Lung (tissue), 12 donors: Measurements from ENCODE around the gene ARHGEF4. TPM values are rescaled to one million over a fixed set of nuclear protein-coding genes. Genes with fewer than 3 reads are reported as not detected.
"Not testable (repeated sequence)": the region's sequence is repeated elsewhere in the genome, so short reads cannot be mapped to it uniquely, and the experiment has no call there.

ENCODE experiments used
- ATAC-seq: fragments of 200-7000 bp; cut with Tn5 transposase; one replicate; pipeline ENCODE4 v1.9.1; 2020; ENCODE audit warnings: moderate number of reproducible peaks; ENCODE audit not compliant: insufficient read depth, low FRiP score
- DNase-seq, 3 donors: peaks; one replicate each; pipeline ENCODE4 v3.0.0-alpha.2; 2013 to 2017
- H3K27ac ChIP-seq, 2 donors: one replicate each; pipeline ENCODE4 v1.5.1; 2013; ENCODE audit warnings: mild to moderate bottlenecking in 2 of 2, moderate library complexity in 2 of 2, control low read depth in 1 of 2, inconsistent platforms in 1 of 2, low read depth in 1 of 2, low read length in 1 of 2
- H3K27me3 ChIP-seq, 3 donors: one replicate each; pipeline ENCODE4 v1.5.1; 2013; ENCODE audit warnings: low read length in 2 of 3; ENCODE audit not compliant: control insufficient read depth in 3 of 3, insufficient read depth in 3 of 3
- H3K36me3 ChIP-seq, 4 donors: one replicate each; pipeline ENCODE4 v1.5.1; 2013; ENCODE audit warnings: low read length in 4 of 4, mild to moderate bottlenecking in 1 of 4, moderate library complexity in 1 of 4; ENCODE audit not compliant: control insufficient read depth in 4 of 4, insufficient read depth in 4 of 4
- H3K4me1 ChIP-seq, 5 donors: one replicate each; pipeline ENCODE4 v1.5.1; 2013; ENCODE audit warnings: low read length in 5 of 5, mild to moderate bottlenecking in 2 of 5, moderate library complexity in 1 of 5; ENCODE audit not compliant: control insufficient read depth in 5 of 5, insufficient read depth in 5 of 5
- H3K4me3 ChIP-seq: one replicate; pipeline ENCODE4 v1.5.1; 2013; ENCODE audit warnings: mild to moderate bottlenecking, control low read depth, moderate library complexity
- H3K9ac ChIP-seq, 2 donors: one replicate each; pipeline ENCODE4 v1.5.1; 2013; ENCODE audit warnings: low read length in 2 of 2, control low read depth in 1 of 2; ENCODE audit not compliant: insufficient read depth in 1 of 2
- H3K9me3 ChIP-seq, 4 donors: one replicate each; pipeline ENCODE4 v1.5.1; 2013; ENCODE audit warnings: low read length in 3 of 4, mild to moderate bottlenecking in 1 of 4, moderate library complexity in 1 of 4; ENCODE audit not compliant: control insufficient read depth in 4 of 4, insufficient read depth in 3 of 4
- CTCF ChIP-seq: IDR thresholded peaks from 2 replicates; pipeline ENCODE4 v1.5.1; 2012; ENCODE audit warnings: mild to moderate bottlenecking; ENCODE audit errors: control extremely low read depth, extremely low read depth
- WGBS, 2 donors: extraction: QIAGEN DNeasy Blood & Tissue Kit; methylation state at CpG; one replicate each; pipeline ENCODE4 v1.1.7; 2013; 5-methylcytosine and 5-hydroxymethylcytosine counted together
- polyA plus RNA-seq, 2 donors: library from polyadenylated mRNA; stranded (reverse); fragments of 200-250 nt; gene quantifications; one replicate each; pipeline ENCODE4 v1.2.1, GENCODE V29; 2013
- total RNA-seq, 2 donors: library from RNA; depleted of rRNA in 1 of 2; stranded (reverse); fragments of >200 nt in 1 of 2; gene quantifications; one replicate each; pipeline ENCODE4 v1.2.1, GENCODE V29; 2014 to 2021
- donor health status: control.
- donor health status: control.
- donor health status: Bipolar disorder and iron deficiency.
- donor health status: healthy.
- donor health status: DM: yes; HTN: yes; CAD: no.

Gene ARHGEF4
- total and polyA plus RNA-seq, 4 donors = 1.8 to 15.9 (median 6.9) TPM

- Histone ChIP-seq H3K27ac (no peak overlapping the region), H3K9me3 (peaks cover 0 to 2% (median 0%) of the 10 kb centered on the region in 4 donors), H3K27me3 (no peaks in the 10 kb centered on the region), H3K4me1 (no peaks in the 10 kb centered on the region), H3K36me3 (no peaks in the 10 kb centered on the region), H3K4me3 (no peak overlapping the region), H3K9ac (no peak overlapping the region)
- no peak for TF ChIP-seq CTCF
- DNase-seq (no peak), ATAC-seq (no peak)
- WGBS, 2 donors = 70 to 74% methylated on average over 3 of the region's 3 CpGs
Observed at GRCh38 chr2:130901061-130901460, 64.3 kb downstream of the ARHGEF4 start.

- H3K4me3 ChIP-seq, H3K9me3 ChIP-seq, DNase-seq, H3K27ac ChIP-seq, H3K9ac ChIP-seq, H3K36me3 ChIP-seq, H3K4me1 ChIP-seq, ATAC-seq, H3K27me3 ChIP-seq: not testable (repeated sequence)
- WGBS, 2 donors = 85 to 94% methylated on average over 9 of the region's 9 CpGs
Observed at GRCh38 chr2:130901626-130902025, 64.9 kb downstream of the ARHGEF4 start.

GRCh38 chr2:130908832-130909231 lies 72.1 kb downstream of the ARHGEF4 start:
- TF ChIP-seq CTCF = no peak
- Histone ChIP-seq H3K4me3 (no peak overlapping the region), H3K27me3 (peaks cover 0 to 2% (median 0%) of the 10 kb centered on the region in 3 donors), H3K9me3 (peaks cover 0 to 3% (median 0%) of the 10 kb centered on the region in 4 donors), H3K27ac (no peak overlapping the region), H3K36me3 (no peaks in the 10 kb centered on the region), H3K4me1 (no peaks in the 10 kb centered on the region), H3K9ac (no peak overlapping the region)
- DNase-seq = no peak
- no peak for ATAC-seq
- 92 to 94% methylated on average over 5 of the region's 5 CpGs for WGBS, 2 donors

GRCh38 chr2:130910931-130911330 lies 74.2 kb downstream of the ARHGEF4 start:
- peaks cover 0 to 3% (median 0%) of the 10 kb centered on the region in 4 donors for H3K9me3 ChIP-seq
- DNase-seq = no peak
- no peak overlapping the region for H3K9ac ChIP-seq
- 67 to 68% methylated on average over 6 of the region's 6 CpGs for WGBS, 2 donors
- H3K4me1 ChIP-seq = no peaks in the 10 kb centered on the region
- TF ChIP-seq CTCF = no peak
- no peak overlapping the region for H3K4me3 ChIP-seq
- ATAC-seq = no peak
- no peak overlapping the region for H3K27ac ChIP-seq
- H3K27me3 ChIP-seq = peaks cover 1 to 11% (median 5%) of the 10 kb centered on the region in 3 donors
- no peaks in the 10 kb centered on the region for H3K36me3 ChIP-seq
